Activated CD8-positive, alpha-beta memory T cell treated with anti-CD3 and anti-CD28 coated beads, Interleukin-2, amount 50 U/mL, for 1 hour (primary cell): ENCODE data around the gene TMEM19.

Experiments used
- DNase-seq: peaks from one replicate; pipeline ENCODE4 v3.0.0-alpha.2; 2020; ENCODE audit errors: extremely low read depth

Gene TMEM19

DNA sequence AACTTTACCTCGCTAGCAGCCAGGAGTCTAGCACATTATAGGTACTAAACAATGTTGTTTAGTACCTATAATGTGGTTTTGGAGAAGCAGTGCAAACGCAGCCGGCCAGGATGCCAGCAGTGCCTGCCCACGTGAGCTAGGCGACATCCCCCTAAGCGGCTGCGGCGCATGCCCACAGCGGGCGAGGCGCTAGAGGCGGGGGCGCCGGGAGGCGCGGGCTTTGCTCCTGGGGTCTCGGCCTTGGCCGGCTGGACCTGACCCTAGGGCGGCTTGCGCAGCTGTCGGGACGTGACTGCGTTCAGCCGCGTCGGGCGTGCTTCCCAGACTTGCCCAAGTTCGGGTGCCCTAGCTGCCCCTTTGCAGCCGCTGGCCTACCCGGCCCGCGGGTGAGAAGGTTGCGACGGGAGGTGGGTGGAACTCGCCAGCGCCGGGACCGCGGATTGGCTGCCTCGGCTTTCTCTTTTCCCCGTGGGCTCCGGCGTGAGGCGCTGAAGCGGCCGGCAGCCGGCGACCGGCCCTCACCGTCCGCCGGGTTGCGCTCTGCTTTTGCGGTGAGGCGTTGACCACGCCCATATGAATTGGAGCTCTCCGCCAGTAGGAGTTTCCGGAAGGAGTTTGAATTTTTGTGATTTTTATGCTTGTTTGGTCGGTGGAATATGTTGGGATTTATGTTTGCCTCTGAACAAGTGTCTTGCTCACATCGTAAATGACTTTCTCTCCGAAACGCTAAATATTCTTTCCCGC, at the start of gene TMEM19:
Gene TMEM19 (plus strand): TSS at position 169 of the 744 bp plus-strand sequence. CDS start 599 bp downstream, outside the sequence.
- peak; percentile 58 for DNase-seq

DNA sequence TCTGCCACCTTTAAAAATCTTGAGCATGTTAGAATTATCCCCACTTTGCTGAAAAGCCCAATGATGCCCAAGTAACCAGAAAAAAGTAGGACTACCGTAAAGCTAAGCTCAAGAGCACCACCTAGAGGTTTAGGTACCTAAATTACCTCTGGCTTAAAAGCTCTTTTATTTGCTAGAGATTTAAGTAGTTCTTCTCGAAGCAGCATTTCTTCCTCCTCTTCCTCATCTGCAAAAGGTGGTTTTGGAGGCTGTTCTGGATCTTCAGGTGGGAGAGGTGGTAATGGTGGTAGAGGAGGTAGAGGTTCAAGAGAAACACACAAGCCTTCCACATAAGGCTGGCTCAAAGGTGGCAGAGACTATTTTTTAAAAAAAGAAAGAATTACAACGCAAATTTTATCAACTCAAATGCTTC, 49.2 kb upstream of the TMEM19 start:
- no peak for DNase-seq

DNA sequence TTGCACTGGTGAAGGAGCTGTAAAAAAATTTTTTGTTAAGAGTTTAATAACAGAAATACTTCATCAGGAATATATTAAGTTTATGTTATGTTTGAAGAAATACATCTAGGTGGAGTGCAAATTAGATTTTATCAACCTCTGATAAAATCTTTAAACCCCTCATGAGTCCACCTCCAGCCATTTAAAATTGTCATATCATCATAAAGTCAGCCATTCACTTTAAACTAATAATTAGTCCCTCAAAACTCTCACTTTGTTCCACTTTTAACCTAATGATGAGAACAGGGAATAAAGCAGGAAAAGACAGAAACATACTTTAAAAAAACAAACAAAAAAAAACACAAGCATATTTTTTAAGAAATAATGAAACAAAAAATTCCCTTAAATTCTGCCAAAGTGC, 47.4 kb upstream of the TMEM19 start:
- no peak for DNase-seq

DNA sequence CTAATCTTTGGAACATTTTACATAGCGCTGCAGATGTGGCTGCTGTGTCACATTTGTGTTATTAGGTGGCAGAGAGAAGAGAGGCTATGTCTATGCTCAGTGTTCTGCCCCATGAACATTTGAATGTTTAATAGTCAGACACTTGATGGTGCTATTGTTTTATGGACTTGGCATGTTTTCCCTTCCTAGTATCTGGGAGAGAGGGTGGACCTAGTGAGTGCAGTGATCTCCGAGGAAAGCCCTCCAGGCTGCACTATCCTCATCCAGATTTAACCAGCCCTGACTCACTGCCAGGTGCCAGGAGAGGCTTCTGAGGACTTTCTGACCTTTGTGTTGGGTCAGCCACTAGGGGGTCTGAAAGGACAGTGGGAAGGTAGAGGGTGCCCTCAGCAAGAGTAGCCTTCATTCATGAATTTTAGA, 46.5 kb upstream of the TMEM19 start:
- no peak for DNase-seq

DNA sequence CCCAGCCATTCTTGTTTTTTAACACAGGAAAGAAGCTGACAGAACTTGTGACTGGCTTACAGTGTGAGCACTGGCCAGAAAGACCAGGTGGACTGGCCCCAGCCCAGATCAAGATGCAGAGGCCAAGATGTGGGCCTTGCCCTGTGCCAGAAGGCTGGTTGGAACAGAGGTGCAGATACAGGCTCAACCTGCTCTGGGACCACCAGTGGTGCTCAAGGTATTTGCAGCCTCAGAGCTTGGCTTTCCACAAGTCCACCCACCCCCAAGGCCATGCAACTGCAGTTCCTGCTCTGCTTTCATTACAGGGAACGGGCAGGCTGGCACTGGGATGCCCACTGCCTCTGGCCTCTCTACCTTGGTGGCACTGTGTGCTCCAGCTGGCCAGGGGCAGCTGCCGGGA, 45.6 kb upstream of the TMEM19 start:
- no peak for DNase-seq

DNA sequence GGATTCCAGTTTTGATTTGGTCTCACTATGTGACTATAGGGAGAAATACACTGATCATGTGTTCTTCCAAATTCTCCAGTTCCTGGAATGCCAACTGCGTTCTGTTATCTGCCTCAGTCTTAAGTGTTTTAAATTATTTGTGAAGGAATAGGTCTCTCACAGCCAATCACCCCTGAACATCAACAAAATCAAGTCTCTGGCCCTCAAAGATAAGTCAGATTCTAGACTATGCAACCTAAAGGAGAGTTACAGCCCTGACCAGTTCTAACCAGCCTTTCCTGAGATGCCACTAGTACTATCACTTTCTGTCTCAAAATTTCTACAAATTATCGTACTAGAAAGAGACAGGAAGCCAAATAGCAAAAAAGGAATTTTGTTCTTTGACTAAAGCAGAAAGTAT, 44.5 kb upstream of the TMEM19 start:
- no peak for DNase-seq

DNA sequence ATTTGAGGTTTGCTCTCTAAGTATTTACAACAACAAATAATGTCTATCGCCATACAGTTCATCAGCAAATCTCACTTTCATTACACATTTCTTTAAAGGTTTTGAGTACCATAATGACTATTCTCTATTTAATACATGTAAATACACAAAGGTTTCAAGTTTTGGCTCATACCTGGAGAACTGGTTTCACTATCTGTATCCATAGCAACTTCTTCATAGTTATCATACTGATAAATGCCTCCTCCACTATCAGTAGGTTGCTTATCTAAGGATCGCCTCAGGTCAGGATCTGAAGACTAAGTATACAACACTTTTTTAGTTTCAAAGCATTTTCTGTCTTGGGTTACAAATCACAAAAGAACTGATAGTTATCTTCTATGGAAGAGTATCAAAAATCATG, 43.6 kb upstream of the TMEM19 start:
- no peak for DNase-seq

DNA sequence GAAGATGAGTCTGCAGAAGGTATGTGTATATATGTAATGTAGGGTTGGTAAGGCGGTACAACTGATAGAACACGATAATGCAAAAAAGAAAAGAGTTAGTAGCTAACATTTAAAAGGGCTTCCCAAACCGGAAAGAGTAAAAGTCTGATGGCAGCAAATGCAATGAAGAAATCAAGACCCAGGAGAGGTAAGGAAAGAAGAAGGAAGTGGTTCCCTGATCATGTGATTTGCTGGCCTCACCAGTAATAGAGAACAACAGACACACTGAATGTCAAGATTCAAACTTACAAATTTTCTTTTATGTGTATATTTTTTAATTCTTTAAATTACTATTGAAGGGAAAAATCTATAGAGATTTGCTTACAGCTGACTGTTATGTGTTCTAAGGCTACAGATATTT, 40.6 kb upstream of the TMEM19 start:
- DNase-seq = no peak

DNA sequence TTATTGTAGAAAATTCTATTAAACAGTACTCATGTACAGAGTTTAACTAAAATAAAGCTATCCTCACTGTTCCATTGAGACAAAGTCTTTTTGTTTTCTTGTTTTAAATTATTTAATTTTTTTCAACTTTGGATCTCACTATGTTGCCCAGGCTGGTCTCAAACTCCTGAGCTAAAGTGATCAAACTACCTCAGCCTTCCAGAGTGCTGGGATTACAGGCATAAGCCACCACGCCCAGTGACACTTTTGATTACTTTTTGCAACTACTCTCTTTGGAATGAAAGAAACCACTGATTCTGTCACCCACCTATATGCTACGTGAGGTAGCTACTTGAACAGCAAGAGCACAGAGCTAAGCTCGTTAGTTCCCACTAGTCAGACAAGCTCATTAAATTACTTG, 39.4 kb upstream of the TMEM19 start:
- DNase-seq = no peak

DNA sequence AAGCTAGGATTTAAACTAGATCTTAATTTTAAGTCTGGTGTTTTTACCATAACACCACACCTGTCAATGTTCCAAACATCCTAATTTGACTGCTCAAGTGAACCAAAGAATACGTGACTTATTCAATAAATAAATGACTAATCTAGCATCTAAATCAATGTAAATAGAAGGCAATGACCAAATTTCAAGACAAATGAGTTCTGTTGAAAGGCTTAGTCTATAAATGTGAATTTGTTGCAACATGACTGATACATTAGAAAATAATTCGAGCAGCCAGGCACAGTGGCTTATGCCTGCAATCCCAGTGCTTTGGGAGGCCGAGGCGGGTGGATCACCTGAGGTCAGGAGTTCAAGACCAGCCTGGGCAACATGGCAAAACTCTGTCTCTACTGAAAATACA, 37.3 kb upstream of the TMEM19 start:
- DNase-seq = no peak

DNA sequence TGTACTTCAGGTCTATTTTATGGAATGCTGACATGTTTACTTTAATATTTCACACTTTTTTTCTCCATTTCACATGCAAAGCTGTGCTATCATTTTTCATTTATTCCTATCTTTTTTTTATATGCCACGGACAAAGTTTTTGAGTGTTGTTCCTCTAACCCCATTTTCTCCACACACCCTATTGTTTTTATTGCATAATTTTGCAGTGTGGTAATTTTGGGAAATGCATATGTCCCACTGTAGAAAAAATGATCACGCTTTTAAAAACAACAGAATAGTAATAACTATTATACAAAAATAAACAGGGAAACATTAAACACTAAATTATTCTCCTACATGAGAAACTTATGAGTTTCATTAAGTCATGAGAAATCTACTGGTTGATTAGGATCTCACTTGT, 36.5 kb upstream of the TMEM19 start:
- no peak for DNase-seq

DNA sequence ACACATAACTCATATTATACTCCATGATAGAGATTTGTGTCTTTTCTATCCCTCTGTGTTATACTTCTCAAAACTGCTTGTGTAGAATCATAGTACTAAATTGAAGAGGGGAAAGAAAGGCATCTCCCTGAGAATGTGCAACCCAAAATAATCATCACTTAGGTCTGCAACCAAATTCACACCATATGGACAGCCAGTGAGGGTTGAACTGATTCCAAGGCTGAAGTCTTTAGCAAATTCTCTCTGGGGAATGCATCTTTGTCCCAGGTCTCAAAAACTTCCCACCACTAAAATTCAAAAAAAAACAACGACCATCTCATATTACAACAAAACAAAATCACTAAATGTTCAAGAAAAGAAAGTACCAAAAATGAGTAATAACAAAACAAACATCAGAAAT, 33.2 kb upstream of the TMEM19 start:
- DNase-seq = no peak

DNA sequence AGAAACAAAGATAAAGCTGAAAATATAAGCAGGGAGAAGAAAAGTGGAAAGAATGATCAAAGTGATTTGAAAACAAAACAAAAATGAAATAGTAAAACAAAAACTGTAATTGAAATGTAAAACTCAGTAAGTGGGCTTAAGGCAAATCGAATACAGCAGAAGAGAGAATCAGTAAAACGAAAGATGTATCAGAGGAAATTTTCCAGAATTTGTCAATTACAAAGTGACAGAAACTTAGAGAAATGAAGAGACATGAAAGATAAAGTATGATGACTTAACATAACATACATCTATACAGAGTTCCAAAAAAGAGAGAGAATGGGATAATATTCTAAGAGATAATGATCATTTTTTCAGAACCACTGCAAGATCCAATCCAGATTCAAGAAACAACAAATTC, 32.7 kb upstream of the TMEM19 start:
- DNase-seq = no peak

DNA sequence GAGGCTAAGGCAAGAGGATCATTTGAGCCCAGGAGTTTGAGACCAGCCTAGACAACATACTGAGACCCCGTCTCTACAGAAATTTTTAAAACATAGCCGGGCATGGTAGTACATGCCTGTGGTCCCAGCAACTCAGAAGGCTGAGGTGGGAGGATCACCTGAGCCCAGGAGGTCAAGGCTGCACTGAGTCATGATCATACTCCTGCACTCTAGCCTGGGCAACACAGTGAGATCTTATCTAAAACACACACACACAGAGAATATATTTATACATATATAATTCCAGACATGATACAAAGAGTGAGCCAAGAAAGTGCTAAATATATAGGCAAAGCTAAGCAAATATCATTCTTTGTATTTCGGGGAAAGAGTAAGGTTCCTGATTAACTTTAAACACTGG, 31.7 kb upstream of the TMEM19 start:
- no peak for DNase-seq

DNA sequence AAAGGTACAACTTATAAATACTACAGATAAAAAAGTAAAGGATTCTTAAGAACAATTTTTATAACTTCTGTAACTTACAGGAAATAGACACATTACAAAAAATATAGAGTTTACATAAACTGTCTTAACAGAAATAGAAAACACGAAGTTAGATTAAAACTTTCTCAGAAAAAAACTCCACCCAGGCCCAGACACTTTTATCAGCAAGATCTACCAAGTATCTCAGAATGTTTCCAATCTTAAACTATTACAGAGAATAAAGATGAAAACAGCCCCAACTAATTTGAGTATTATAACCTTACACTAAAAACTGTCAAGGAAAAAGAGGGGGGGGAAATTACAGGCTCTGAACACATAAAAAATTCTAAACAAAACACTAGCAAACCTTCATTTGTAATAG, 30.4 kb upstream of the TMEM19 start:
- no peak for DNase-seq

DNA sequence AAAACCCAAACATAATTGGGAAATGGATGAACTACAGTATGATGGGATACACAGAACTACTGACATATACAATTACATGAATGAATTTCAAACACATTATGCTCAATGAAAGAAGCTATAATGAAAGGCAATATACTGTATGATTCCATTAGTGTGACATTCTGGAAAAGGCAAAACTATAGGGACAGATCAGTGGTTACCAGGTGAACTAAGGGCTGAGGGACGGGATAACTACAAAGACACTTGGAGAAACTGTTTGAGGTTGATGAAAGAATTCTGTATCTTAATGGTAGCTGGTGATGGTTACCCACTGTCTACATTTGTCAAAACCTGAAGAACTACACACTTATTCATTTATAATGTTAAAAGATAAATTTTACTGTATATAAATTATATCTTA, 30.0 kb upstream of the TMEM19 start:
- no peak for DNase-seq

DNA sequence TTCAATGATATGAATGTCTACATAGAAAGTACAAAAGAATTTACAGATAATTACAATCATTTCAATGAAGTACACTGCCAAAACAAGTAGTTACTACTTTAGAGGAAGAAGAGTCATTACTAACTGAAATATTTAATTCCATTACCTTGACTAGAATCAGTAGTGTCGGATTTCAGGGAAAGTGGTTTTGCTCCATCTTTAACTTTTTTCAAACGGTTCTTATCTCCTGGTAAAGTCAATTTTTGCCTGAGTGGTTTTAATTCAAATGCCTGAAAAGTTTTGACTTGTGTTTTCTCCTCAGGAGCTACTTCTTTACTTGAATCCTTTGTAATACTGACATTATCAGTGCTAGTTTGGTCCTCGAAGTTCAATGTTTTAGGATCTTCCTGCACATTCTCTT, 29.1 kb upstream of the TMEM19 start:
- DNase-seq = no peak

DNA sequence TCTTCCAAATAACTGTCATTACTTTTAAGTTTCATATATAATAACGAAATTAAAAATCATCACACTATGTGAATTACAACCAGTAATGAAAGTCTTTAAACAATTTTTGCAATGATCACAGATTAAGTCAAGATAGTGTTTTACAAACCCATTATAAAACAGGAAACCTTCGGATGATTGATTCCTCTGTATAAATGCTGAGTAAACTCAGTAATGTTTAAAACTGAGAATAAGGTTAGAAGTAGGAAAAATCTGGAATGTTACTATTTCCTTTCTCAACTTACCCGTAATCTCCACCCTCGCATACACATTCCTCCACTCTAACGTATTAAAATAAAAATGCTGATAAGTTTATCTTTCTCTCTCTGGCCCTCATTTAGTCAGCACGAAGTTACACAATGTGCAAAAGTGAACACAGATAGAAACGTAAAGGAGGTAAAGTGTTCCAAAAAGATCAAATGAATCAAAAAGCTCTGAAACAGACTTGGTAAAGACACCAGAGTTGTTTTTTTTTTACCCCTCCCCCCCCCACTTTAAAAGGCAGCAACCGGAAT, 23.8 kb upstream of the TMEM19 start:
- DNase-seq = no peak

DNA sequence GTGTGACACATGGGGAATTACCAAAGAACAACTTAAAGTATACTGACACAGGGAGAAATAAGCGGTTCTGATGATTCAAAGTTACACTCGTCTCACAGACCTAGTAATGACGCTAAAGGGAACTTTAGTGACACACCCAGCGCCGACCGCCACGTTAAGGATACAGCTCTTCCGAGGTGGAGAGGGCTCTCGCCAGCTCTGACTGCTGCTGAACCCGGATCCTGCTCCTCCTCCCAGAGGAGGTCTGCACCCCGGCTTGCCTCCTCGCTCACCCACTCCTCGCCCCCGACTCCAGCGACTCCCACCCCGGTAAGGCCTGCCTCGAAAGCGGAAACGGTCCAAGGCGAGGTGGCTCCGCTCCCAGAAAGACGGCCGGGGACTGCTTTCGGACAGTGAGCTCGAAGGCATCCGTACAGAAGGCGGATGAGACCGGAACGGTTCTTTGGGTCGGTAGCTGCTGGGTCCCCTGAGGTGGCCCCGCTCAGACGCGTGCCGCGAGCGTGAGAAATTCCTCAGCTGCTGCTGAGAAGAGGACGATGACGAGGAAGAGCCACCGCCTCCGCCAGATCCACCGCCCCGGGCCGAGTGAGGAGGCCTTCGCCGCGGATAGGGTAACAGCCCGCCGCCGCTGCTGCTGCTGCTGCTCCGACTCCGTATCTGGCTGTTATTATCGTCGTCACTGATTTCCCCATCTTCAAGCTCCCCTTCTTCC, 22.9 kb upstream of the TMEM19 start:
- DNase-seq = peak; percentile 71

DNA sequence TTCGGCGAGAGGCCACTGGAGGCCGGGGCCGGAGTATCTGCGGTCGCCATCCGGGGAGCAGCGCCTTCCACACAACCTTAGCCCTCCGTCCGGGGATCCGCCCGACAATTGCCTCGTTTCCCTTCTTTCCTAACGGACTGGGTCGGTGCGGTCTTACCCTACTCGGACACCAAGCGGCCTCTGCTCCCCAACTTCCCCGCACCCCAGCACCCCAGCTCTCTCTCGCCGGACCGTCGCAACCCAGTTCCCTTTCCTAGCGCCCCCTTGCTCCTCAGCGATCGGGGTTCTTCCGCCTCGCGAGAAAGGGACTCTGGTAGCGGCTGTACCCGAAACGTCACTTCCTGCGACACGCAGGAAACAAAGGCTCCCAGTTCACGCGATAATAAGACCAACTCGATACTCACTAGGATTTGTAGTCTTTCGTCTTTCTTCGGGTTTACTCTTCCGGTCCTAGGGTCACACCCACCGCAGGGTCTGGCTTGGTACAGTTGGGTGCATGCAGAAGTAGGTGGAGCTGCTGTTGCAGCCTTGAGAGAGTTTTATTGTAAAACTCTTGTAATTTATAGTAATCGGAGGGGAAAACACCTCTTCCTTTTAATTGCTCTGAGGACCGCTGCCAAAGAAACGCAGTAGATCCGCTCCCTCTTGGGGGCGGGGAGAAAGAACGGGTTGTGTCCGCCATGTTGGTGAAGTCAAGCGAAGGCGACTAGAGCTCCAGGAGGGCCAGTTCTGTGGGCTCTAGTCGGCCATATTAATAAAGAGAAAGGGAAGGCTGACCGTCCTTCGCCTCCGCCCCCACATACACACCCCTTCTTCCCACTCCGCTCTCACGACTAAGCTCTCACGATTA, 22.1 kb upstream of the TMEM19 start, which contains the start of the genes THAP2 and ZFC3H1:
Gene THAP2 (plus strand): TSS at position 741 of the 850 bp plus-strand sequence. CDS start 209 bp downstream, outside the sequence.
Gene ZFC3H1 (minus strand): TSS at position 288 of the 850 bp plus-strand sequence. CDS start 238 bp downstream, at position 50.
- DNase-seq = peak; percentile 85

DNA sequence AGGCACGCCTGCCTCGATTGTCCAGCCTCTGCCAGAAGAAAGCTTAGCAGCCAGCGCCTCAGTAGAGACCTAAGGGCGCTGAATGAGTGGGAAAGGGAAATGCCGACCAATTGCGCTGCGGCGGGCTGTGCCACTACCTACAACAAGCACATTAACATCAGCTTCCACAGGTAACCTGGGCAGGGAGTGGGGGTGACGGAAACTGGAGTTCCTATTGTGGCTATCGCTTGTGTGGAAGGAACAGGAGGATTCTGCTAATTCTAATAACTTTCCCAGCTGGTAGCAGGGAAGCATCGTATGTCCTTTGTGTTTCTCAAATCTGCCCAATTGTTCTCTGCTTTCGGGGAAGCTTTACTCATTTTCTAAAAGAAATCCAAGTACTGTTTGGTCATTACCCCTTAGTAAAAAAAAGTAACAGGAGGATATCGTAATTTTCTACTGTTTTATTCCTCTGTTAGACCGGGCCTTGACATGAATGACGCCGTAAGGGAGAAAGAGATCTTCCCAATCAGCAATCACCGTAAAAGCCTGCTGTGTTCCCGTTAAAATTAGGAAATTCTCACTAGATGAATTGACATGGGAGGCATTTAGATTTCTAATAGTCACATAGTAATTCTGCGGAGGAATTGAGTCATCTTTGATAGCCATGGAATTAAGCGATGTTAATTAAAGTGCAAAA, 21.3 kb upstream of the TMEM19 start:
- no peak for DNase-seq
